Eye (tissue), 1 donor: ENCODE measurements around the gene PRPF6.
A peak's percentile ranks its signal among the peaks of the same experiment; 100 is the strongest.

Source experiments
- DNase-seq: peaks from one replicate; pipeline ENCODE4 v3.0.0-alpha.2; 2015

Gene PRPF6

GRCh38 chr20:64077876-64078551, 97.1 kb downstream of the PRPF6 start:
- DNase-seq, result no peak

DNA sequence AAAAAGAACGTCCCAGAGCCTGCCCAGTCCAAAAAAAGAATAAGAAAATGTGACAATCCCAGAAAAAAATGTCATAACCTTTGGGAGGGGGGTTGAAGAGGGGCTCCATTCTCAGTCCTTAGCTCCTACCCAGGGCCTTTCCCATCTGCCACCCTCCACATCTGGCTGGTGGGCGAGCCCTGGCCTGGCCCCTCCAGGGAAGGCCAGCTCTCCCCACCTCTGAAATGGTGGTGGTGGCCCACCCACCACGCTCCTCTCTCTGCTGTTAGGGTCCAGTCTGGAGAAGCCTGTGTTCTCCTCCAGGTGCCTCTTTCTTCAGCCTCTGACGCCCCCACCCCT, 98.0 kb downstream of the PRPF6 start:
- DNase-seq, result no peak

- peak; percentile 72 for DNase-seq
Observed at GRCh38 chr20:64079273-64080012, 98.5 kb downstream of the PRPF6 start, which contains the start of gene RGS19. Gene RGS19 (minus strand): TSS chr20:64079518. CDS start chr20:64076886, 2,632 bp downstream.

- peak; percentile 58 for DNase-seq
Observed at GRCh38 chr20:64080013-64080812, 99.3 kb downstream of the PRPF6 start, which contains the start of gene OPRL1. Gene OPRL1 (plus strand): TSS chr20:64080082. CDS start chr20:64092721, 12,639 bp downstream.

- no peak for DNase-seq
Observed at GRCh38 chr20:64080813-64081623, 100.1 kb downstream of the PRPF6 start.

GRCh38 chr20:64081624-64081964, 100.7 kb downstream of the PRPF6 start:
- no peak for DNase-seq

GRCh38 chr20:64082126-64082731, 101.3 kb downstream of the PRPF6 start:
- DNase-seq, result no peak
